Hepatocyte (in vitro differentiated cells): ENCODE data around the gene EME2.

Experiments
- CTCF ChIP-seq: fragments of 200-600 bp; sonication (generic); IDR thresholded peaks from 2 replicates; pipeline ENCODE4 v1.5.1; 2016; ENCODE audit warnings: antibody characterized with exemption, mild to moderate bottlenecking; ENCODE audit not compliant: poor library complexity
- EZH2 ChIP-seq: fragments of 200-600 bp; sonication (generic); IDR thresholded peaks from 2 replicates; pipeline ENCODE4 v1.6.1; 2016; ENCODE audit warnings: antibody characterized with exemption, mild to moderate bottlenecking, borderline replicate concordance

- no peak for TF ChIP-seq CTCF
- TF ChIP-seq EZH2, result no peak
Observed at GRCh38 chr16:1757714-1758461, 14.7 kb upstream of the EME2 start.
